ENCODE measurements around the gene CPE.

Gene CPE

GRCh38 chr4:165370530-165370929, 8.3 kb upstream of the CPE start:
- no peak overlapping the region for H2BK5ac ChIP-seq (ENCODE audit: low read length)
- no peak overlapping the region for H4K8ac ChIP-seq (ENCODE audit: low read depth, low read length)
- whole genome bisulfite sequencing, 2 donors (ENCODE audit: extremely low coverage in 2 of 2, insufficient read length in 2 of 2, insufficient replicate concordance in 1 of 2), result no CpG with 5 or more reads among the region's 1 CpG

DNA sequence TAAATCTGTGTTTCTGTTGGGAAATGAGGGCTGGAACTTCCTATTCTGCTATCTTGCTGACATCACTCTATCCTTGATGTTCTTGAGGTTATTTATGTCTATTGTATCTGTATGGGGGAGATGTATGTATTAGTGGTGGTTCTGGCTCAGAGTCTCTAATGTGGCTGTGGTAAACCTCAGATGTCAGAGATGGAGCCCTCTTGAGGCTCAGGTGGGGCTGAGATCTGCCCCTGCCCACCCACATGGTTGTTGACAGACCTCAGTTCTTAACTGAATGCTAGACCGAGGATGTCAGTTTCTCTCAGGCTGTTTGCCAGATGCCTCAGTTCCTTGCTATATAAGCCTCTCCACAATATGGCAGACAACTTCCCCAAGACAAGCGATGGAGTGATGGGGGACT, 3.3 kb upstream of the CPE start:
- H3K79me1 ChIP-seq (ENCODE audit: low read depth, low read length), result peaks cover 4% of the 10 kb centered on the region
- DNase-seq (ENCODE audit: low spot score), result no peak
- H2AK5ac ChIP-seq (ENCODE audit: low read depth, low read length), result no peak overlapping the region
- H3K23ac ChIP-seq (ENCODE audit: low read depth, low read length, poor library complexity), result no peak overlapping the region
- H2BK5ac ChIP-seq (ENCODE audit: low read length), result no peak overlapping the region
- no peak overlapping the region for H4K8ac ChIP-seq (ENCODE audit: low read depth, low read length)
- H3K27me3 ChIP-seq (ENCODE audit: control insufficient read depth in 3 of 3, insufficient read depth in 3 of 3, low read depth in 1 of 3, low read length in 3 of 3), result peaks cover 0 to 9% (median 3%) of the 10 kb centered on the region in 3 experiments
- H3K4me2 ChIP-seq (ENCODE audit: insufficient read depth, low read length, poor library complexity, severe bottlenecking), result no peak overlapping the region
- no peak overlapping the region for H4K91ac ChIP-seq (ENCODE audit: low read depth, low read length, poor library complexity)
- H2BK12ac ChIP-seq (ENCODE audit: low read length), result no peak overlapping the region
- no peak overlapping the region for H2BK120ac ChIP-seq (ENCODE audit: low read depth, low read length)
- no peak overlapping the region for H3K9ac ChIP-seq (ENCODE audit: low read depth, low read length, poor library complexity)
- no peaks in the 10 kb centered on the region for H3K36me3 ChIP-seq (replicated peaks in 1 of 2; ENCODE audit: control insufficient read depth in 2 of 2, insufficient read depth in 2 of 2, low read length in 2 of 2)
- H3K27ac ChIP-seq (replicated peaks; ENCODE audit: low read length), result no peak overlapping the region
- no peak overlapping the region for H3K14ac ChIP-seq (ENCODE audit: low read length)
- H2AFZ ChIP-seq (ENCODE audit: low read length), result no peak overlapping the region
- H3K4ac ChIP-seq (ENCODE audit: low read length), result no peak overlapping the region
- no peaks in the 10 kb centered on the region for H3K9me3 ChIP-seq (replicated peaks in 1 of 2; ENCODE audit: control insufficient read depth in 2 of 2, insufficient read depth in 1 of 2, low read depth in 1 of 2, low read length in 2 of 2)
- H3K4me3 ChIP-seq (ENCODE audit: low read length in 2 of 2), result no peak overlapping the region
- peaks cover 0 to 5% of the 10 kb centered on the region in 2 donors for H3K4me1 ChIP-seq (ENCODE audit: control insufficient read depth in 2 of 2, insufficient read depth in 1 of 2, low read depth in 1 of 2, low read length in 2 of 2)
- no peak overlapping the region for H2BK15ac ChIP-seq (ENCODE audit: low read length)
- no CpG with 5 or more reads among the region's 2 CpGs for WGBS, 2 donors (ENCODE audit: extremely low coverage in 2 of 2, insufficient read length in 2 of 2, insufficient replicate concordance in 1 of 2)
- no peak overlapping the region for H3K18ac ChIP-seq (ENCODE audit: low read length)

More at GRCh38 chr4:165370530-165370929, 8.3 kb upstream of the CPE start:
- no peaks in the 10 kb centered on the region for H3K79me1 ChIP-seq (ENCODE audit: low read depth, low read length)
- H3K4me2 ChIP-seq (ENCODE audit: insufficient read depth, low read length, poor library complexity, severe bottlenecking), result no peak overlapping the region
- H2BK120ac ChIP-seq (ENCODE audit: low read depth, low read length), result no peak overlapping the region
- H2BK12ac ChIP-seq (ENCODE audit: low read length), result no peak overlapping the region
- H3K18ac ChIP-seq (ENCODE audit: low read length), result no peak overlapping the region
- no peak for DNase-seq (ENCODE audit: low spot score)
- H3K4me3 ChIP-seq (ENCODE audit: low read length in 2 of 2), result no peak overlapping the region
- no peaks in the 10 kb centered on the region for H3K27me3 ChIP-seq (ENCODE audit: control insufficient read depth in 3 of 3, insufficient read depth in 3 of 3, low read depth in 1 of 3, low read length in 3 of 3)
- no peak overlapping the region for H3K23ac ChIP-seq (ENCODE audit: low read depth, low read length, poor library complexity)
- H3K4ac ChIP-seq (ENCODE audit: low read length), result no peak overlapping the region
- H3K36me3 ChIP-seq (replicated peaks in 1 of 2; ENCODE audit: control insufficient read depth in 2 of 2, insufficient read depth in 2 of 2, low read length in 2 of 2), result no peaks in the 10 kb centered on the region
- H2BK15ac ChIP-seq (ENCODE audit: low read length), result no peak overlapping the region
- H3K4me1 ChIP-seq (ENCODE audit: control insufficient read depth in 2 of 2, insufficient read depth in 1 of 2, low read depth in 1 of 2, low read length in 2 of 2), result no peaks in the 10 kb centered on the region
- no peaks in the 10 kb centered on the region for H3K9me3 ChIP-seq (replicated peaks in 1 of 2; ENCODE audit: control insufficient read depth in 2 of 2, insufficient read depth in 1 of 2, low read depth in 1 of 2, low read length in 2 of 2)
- no peak overlapping the region for H3K9ac ChIP-seq (ENCODE audit: low read depth, low read length, poor library complexity)
- no peak overlapping the region for H2AFZ ChIP-seq (ENCODE audit: low read length)
- no peak overlapping the region for H3K14ac ChIP-seq (ENCODE audit: low read length)
- no peak overlapping the region for H2AK5ac ChIP-seq (ENCODE audit: low read depth, low read length)
- H4K91ac ChIP-seq (ENCODE audit: low read depth, low read length, poor library complexity), result no peak overlapping the region
- no peak overlapping the region for H3K27ac ChIP-seq (replicated peaks; ENCODE audit: low read length)

DNA sequence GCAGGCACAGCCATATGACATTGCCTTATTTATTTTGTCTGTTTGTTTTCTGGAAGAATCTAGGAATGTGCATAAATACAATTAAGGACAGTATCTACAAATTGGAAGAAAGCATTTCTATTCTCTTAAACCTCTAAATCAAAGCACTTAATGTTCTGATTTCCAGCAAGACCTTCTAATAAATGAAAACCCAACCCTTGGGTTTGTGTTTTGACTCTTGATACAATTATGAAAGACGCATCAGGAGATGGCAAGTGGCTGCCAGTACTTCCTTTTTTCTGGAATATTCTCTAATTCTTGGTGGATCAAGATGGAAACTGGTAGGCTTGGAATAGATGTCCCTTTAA, 437 bp upstream of the CPE start:
- Histone ChIP-seq H2AFZ (ENCODE audit: low read length) (peak overlapping the region; percentile 94), H3K27me3 (ENCODE audit: control insufficient read depth in 3 of 3, insufficient read depth in 3 of 3, low read depth in 1 of 3, low read length in 3 of 3) (peaks cover 0 to 9% (median 3%) of the 10 kb centered on the region in 3 experiments), H3K4ac (ENCODE audit: low read length) (no peak overlapping the region), H3K9ac (ENCODE audit: low read depth, low read length, poor library complexity) (no peak overlapping the region), H4K91ac (ENCODE audit: low read depth, low read length, poor library complexity) (no peak overlapping the region), H3K23ac (ENCODE audit: low read depth, low read length, poor library complexity) (no peak overlapping the region), H3K4me3 (ENCODE audit: low read length in 2 of 2) (peak overlapping the region; percentile 46 to 81), H2BK5ac (ENCODE audit: low read length) (no peak overlapping the region), H3K36me3 (replicated peaks in 1 of 2; ENCODE audit: control insufficient read depth in 2 of 2, insufficient read depth in 2 of 2, low read length in 2 of 2) (no peaks in the 10 kb centered on the region), H2BK12ac (ENCODE audit: low read length) (no peak overlapping the region), H3K79me1 (ENCODE audit: low read depth, low read length) (peaks cover 4% of the 10 kb centered on the region), H2AK5ac (ENCODE audit: low read depth, low read length) (no peak overlapping the region), H3K14ac (ENCODE audit: low read length) (no peak overlapping the region), H2BK15ac (ENCODE audit: low read length) (no peak overlapping the region), H2BK120ac (ENCODE audit: low read depth, low read length) (no peak overlapping the region), H4K8ac (ENCODE audit: low read depth, low read length) (no peak overlapping the region), H3K4me2 (ENCODE audit: insufficient read depth, low read length, poor library complexity, severe bottlenecking) (peak overlapping the region; percentile 82), H3K4me1 (ENCODE audit: control insufficient read depth in 2 of 2, insufficient read depth in 1 of 2, low read depth in 1 of 2, low read length in 2 of 2) (peaks cover 8 to 11% of the 10 kb centered on the region in 2 donors), H3K18ac (ENCODE audit: low read length) (no peak overlapping the region), H3K27ac (replicated peaks; ENCODE audit: low read length) (no peak overlapping the region), H3K9me3 (replicated peaks in 1 of 2; ENCODE audit: control insufficient read depth in 2 of 2, insufficient read depth in 1 of 2, low read depth in 1 of 2, low read length in 2 of 2) (no peaks in the 10 kb centered on the region)
- no peak for DNase-seq (ENCODE audit: low spot score)
- no CpG with 5 or more reads among the region's 1 CpG for WGBS, 2 donors (ENCODE audit: extremely low coverage in 2 of 2, insufficient read length in 2 of 2, insufficient replicate concordance in 1 of 2)

DNA sequence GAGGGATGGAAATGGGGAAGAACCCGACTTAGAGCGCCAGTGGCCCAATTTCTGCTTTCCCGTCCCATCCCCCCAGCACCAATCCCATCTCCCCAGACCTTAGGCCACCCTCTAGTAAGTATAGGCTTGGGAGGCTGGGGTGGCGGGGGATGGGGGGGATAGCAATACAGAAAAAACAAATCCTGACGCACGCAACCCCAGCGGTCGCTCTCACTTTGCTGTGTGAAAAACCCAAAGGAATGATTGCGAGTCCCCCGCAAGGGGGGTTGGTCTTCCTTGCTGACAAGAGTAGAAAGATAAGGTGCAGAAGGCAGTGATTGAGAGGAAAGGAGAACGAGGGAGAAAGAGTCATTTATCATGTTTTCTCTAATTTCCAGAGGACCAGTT, 863 bp downstream of the CPE start:
- no peak overlapping the region for H3K27ac ChIP-seq (replicated peaks; ENCODE audit: low read length)
- peak overlapping the region; percentile 44 for H2BK5ac ChIP-seq (ENCODE audit: low read length)
- no CpG with 5 or more reads among the region's 11 CpGs for WGBS, 2 donors (ENCODE audit: extremely low coverage in 2 of 2, insufficient read length in 2 of 2, insufficient replicate concordance in 1 of 2)
- peaks cover 0 to 9% (median 3%) of the 10 kb centered on the region in 3 experiments for H3K27me3 ChIP-seq (ENCODE audit: control insufficient read depth in 3 of 3, insufficient read depth in 3 of 3, low read depth in 1 of 3, low read length in 3 of 3)
- no peak overlapping the region for H3K23ac ChIP-seq (ENCODE audit: low read depth, low read length, poor library complexity)
- H2AK5ac ChIP-seq (ENCODE audit: low read depth, low read length), result no peak overlapping the region
- H3K18ac ChIP-seq (ENCODE audit: low read length), result no peak overlapping the region
- no peak overlapping the region for H2BK12ac ChIP-seq (ENCODE audit: low read length)
- no peak overlapping the region for H3K9ac ChIP-seq (ENCODE audit: low read depth, low read length, poor library complexity)
- no peak for DNase-seq (ENCODE audit: low spot score)
- no peak overlapping the region for H3K14ac ChIP-seq (ENCODE audit: low read length)
- H2BK15ac ChIP-seq (ENCODE audit: low read length), result peak overlapping the region; percentile 95
- H3K4ac ChIP-seq (ENCODE audit: low read length), result no peak overlapping the region
- peaks cover 4% of the 10 kb centered on the region for H3K79me1 ChIP-seq (ENCODE audit: low read depth, low read length)
- H3K36me3 ChIP-seq (replicated peaks in 1 of 2; ENCODE audit: control insufficient read depth in 2 of 2, insufficient read depth in 2 of 2, low read length in 2 of 2), result no peaks in the 10 kb centered on the region
- no peaks in the 10 kb centered on the region for H3K9me3 ChIP-seq (replicated peaks in 1 of 2; ENCODE audit: control insufficient read depth in 2 of 2, insufficient read depth in 1 of 2, low read depth in 1 of 2, low read length in 2 of 2)
- H3K4me3 ChIP-seq (ENCODE audit: low read length in 2 of 2), result peak overlapping the region; percentile 46 to 81
- H2AFZ ChIP-seq (ENCODE audit: low read length), result no peak overlapping the region
- peak overlapping the region; percentile 82 for H3K4me2 ChIP-seq (ENCODE audit: insufficient read depth, low read length, poor library complexity, severe bottlenecking)
- no peak overlapping the region for H2BK120ac ChIP-seq (ENCODE audit: low read depth, low read length)
- peaks cover 11 to 16% of the 10 kb centered on the region in 2 donors for H3K4me1 ChIP-seq (ENCODE audit: control insufficient read depth in 2 of 2, insufficient read depth in 1 of 2, low read depth in 1 of 2, low read length in 2 of 2)
- no peak overlapping the region for H4K8ac ChIP-seq (ENCODE audit: low read depth, low read length)
- H4K91ac ChIP-seq (ENCODE audit: low read depth, low read length, poor library complexity), result no peak overlapping the region
